Stimulated activated CD4-positive, alpha-beta T cell treated with anti-CD3 and anti-CD28 coated beads, TNF-alpha, amount 100 ng/mL, for 48 hours (primary cell): ENCODE data around the gene CCZ1B.
"Not testable (repeated sequence)": the region's sequence is repeated elsewhere in the genome, so short reads cannot be mapped to it uniquely, and the experiment has no call there.

Experiments used
- DNase-seq, 3 donors: peaks; one replicate each; pipeline ENCODE4 v3.0.0-alpha.2; 2020; ENCODE audit warnings: low read depth in 3 of 3

CCZ1B gene

GRCh38 chr7:6831018-6831725 lies 5.1 kb upstream of the CCZ1B start:
- DNase-seq: no peak

- DNase-seq: not testable (repeated sequence)
Measured at GRCh38 chr7:6830026-6830425, 4.0 kb upstream of the CCZ1B start.

DNA sequence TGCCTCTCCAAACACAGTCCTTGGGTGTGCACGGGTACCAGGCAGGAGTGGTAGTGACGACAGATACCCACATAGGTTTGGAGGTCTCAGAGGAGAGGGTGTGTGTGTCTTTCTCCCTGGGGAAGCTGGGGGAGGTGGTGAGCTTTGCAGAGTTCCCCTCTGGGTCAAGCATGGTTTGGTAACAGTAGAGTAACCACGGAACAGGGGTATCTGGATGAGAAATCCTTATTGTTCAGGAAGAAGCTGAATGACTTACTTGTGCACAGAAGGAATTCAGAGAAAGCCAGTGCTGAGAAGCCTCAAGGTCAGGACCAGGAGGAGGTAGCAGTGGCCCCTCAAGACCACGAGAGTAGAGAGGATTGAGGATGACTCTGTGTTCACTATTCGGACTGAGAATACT lies 3.5 kb upstream of the CCZ1B start:
- DNase-seq: not testable (repeated sequence)

DNA sequence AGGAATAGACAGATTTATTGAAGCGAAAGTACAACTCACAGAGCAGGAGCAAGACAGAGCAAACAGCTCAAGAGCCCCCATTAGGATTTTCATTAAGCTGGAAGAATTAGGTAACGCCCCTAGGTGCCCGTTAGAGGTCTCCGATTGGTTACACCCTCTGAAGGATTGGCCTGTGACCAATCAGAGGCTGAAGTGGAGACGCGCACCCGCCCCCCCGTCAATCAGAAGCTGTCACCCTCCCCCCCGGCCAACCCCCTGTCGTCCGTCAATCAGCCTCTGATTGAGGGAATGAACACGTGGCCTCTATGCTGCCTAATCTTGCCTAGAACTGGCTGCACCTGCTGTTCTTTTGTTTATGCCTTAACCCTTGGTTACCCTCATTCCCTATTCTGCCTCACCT lies 1.1 kb upstream of the CCZ1B start:
- DNase-seq: not testable (repeated sequence)

DNA sequence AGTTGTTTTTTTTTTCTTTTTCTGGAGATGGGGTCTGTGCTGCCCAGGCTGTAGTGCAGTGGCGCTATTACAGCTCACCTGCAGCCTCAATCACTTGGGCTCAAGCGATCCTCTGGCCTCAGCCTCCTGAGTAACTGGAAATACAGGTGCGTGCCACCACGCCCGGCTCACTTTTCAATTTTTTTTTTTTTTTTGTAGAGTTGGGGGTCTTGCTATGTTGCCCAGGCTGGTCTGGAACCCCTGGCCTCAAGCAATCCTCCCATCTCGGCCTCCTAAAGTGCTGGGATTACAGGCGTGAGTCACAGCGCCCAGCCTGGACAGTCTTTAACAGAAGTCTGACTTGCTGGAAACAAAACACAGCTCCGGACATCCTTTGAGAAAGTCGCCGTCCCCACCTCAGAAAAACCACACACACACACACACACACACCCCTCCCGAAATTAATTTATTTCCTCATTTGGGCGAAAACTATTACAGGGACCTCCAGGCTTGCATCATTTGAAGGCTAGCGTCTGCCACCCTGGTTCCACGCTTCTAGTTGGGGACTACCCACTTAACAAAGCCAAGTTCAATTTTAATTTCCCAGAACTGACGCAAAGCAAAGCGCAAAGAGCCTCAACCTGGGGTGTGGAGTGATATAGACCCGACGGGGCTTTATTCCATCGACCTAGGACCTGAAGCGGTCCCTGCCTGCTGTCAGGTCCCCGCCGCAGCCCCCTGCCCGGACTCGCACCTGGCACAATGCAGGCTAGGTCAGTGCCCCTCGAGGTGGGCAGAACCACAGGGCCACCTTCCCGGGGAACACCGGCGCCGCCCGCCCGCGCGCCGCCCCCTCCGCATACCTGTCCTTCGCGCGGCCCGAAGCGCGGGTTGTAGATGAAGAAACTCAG lies 594 bp downstream of the CCZ1B start:
- not testable (repeated sequence) for DNase-seq

- not testable (repeated sequence) for DNase-seq
Measured at GRCh38 chr7:6821622-6822021, 4.5 kb downstream of the CCZ1B start.

- DNase-seq: not testable (repeated sequence)
Measured at GRCh38 chr7:6815470-6815869, 10.6 kb downstream of the CCZ1B start.

- DNase-seq: not testable (repeated sequence)
Measured at GRCh38 chr7:6813011-6813410, 13.1 kb downstream of the CCZ1B start.

- DNase-seq: not testable (repeated sequence)
Measured at GRCh38 chr7:6807959-6808358, 18.1 kb downstream of the CCZ1B start.

DNA sequence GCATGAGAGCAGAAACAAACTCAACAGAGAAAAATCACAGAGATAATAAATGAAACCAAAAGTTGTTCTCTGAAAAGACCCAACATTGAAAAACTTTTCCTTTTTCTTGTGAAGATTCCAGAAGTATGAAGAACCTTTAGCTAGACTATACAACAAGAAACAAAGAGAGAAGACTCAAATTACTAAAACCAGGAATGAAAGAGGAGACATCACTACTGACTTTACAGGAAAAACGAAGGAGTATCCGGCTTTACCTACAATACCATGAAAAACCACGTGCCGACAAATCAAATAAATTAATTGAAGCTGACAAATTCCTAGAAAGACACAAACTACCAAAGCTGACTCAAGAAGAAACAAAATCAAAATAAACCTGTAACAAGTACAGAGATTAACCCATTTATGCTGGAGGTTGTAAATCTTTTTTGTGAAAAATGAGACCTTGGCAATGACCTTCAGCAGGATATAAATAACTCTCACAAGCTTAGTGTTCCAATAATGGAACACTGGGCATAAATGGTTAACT lies 18.6 kb downstream of the CCZ1B start:
- DNase-seq: not testable (repeated sequence)

DNA sequence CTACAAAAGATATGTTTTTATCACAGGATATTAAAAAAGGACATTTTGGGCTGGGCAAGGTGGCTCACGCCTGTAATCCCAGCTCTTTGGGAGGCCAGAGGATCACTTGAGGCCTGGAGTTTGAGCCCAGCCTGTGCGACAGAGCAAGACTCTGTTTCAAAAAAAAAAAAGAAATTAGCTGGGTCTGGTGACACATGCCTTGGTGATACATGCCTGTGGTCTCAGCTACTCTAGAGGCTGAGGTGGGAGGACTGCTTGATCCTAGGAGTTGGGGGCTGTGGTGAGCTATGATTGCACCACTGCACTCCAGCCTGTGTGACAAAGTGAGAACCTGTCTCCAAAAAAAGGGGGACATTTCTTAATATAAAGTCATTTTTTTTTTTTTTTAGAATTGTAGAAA lies 25.7 kb downstream of the CCZ1B start:
- DNase-seq: not testable (repeated sequence)

DNA sequence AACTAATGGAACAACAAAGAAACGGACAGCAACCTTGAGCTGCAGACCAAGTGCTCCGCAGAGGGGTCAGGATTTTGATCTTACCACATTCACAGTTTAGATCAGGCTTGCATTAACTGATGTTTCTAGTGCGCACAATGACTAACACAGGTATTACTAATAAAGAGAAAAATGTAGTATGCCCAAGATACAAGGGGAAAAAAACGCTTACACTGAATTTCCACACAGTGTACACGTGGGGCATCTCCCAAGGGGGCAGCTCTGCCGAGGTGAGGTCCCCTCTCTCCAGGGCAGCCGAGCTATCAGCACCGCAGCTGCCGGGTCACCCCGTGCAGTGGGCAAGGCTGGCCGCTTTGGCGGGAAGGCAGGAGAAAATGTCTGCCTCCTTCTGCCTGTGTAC lies 26.2 kb downstream of the CCZ1B start:
- not testable (repeated sequence) for DNase-seq

- DNase-seq: not testable (repeated sequence)
Measured at GRCh38 chr7:6798047-6798446, 28.0 kb downstream of the CCZ1B start.

- not testable (repeated sequence) for DNase-seq
Measured at GRCh38 chr7:6797218-6797617, 28.9 kb downstream of the CCZ1B start.

DNA sequence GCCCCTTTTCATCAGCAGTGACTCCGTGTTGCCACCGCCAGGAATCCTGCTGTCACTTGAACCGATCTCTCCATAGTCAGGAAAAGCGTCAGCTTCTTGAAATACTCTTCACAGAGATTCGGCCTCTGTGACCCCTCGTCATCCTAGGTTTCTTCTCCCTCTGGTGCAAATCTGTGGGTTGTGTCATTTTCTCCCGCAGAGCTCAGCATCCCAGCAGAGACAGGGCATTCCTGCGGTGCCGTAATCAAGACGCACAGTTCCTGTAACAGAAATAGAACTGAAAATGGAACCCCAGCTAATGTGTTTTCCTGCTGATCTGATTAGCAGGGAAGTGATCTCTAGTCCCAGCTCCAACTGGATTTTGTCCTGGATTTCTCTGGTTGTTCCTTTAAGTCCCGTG lies 31.8 kb downstream of the CCZ1B start:
- not testable (repeated sequence) for DNase-seq

DNA sequence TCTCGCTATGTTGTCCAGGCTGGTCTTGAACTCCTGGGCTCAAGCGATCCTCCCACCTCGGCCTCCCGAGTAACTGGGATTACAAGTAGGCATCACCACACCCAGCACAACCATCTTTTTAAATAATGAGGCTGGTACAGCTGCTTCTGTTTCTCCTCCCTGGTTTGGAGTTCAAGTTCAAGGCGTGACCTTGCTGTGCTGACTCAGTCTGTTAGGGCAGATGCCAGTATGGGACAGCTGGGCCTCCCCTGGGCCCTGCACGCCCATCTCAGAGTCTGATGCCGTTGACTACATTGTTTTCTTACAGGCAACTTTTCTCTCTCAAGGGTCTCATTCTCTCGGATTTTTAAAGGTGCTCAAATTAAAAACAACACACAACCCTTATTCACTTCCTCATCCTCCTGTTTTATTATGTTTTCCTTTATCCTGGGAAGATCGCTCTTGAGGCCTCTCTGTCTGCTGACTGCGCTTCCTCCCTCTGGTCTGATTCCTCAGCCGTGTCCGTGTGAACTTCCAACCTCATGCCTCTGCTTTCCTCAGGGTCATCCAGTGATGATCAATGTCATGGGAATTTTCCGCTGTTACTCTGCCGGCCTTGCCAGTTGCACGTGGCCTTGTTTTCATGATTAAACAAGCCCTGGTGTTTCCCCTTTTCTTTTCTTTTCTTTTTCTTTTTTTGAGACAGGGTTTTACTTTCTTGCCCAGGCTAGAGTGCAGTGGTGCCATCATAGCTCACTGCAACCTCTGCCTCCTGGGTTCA lies 33.8 kb downstream of the CCZ1B start:
- not testable (repeated sequence) for DNase-seq

- not testable (repeated sequence) for DNase-seq
Measured at GRCh38 chr7:6789353-6789752, 36.7 kb downstream of the CCZ1B start.

DNA sequence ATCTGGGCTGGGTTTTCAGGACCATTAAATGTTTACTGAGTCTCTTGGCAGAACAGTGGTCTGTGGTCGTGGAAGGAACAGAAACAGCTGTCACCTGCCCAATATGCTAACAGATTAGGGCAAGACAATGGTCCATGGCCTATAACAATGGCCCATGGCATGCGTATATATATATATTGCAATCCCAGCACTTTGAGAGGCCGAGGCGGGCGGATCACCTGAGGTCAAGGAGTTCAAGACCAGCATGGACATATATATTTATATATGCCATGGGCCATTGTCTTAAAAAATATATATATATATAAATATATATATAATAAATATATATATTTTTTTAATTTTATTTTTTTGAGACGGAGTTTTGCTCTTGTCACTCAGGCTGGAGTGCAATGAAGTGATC lies 44.5 kb downstream of the CCZ1B start:
- DNase-seq: not testable (repeated sequence)

DNA sequence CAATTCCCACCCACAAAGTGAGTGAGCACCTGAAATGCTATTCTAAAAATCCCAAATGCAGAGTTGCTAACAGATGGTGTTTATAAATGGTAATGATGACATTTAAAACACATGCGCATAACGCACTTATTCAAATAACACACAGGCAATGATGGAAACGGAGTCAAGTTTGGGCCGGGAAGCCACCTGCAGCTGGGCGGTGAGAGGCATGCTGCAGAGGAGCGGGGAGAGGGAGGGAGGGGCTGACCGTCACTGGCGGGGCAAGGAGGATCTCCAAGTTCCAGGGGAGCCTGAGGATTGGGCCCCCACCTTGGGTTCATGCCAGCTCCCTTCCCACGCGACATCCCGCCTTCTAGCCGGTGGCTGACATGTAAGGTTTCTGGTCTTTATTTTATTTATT lies 64.9 kb downstream of the CCZ1B start:
- DNase-seq: not testable (repeated sequence)

- not testable (repeated sequence) for DNase-seq
Measured at GRCh38 chr7:6753964-6754363, 72.1 kb downstream of the CCZ1B start, which contains the start of gene RSPH10B2. RSPH10B2 (plus strand) TSS chr7:6754103; CDS start chr7:6757678, 3,575 bp downstream.

GRCh38 chr7:6750173-6750572 lies 75.9 kb downstream of the CCZ1B start:
- not testable (repeated sequence) for DNase-seq

GRCh38 chr7:6749335-6749734 lies 76.7 kb downstream of the CCZ1B start:
- DNase-seq: not testable (repeated sequence)
